Gastroesophageal sphincter (tissue), 3 donors: ENCODE results near the gene ELSPBP1.

Experiments
- CTCF ChIP-seq, 4 experiments: fragments of 200-600 bp in 2 of 4; fragments of 450-650 bp in 2 of 4; sonication (generic) in 1 of 4; IDR thresholded peaks; one replicate each; pipeline ENCODE4 v1.5.1; 2017 to 2019; ENCODE audit warnings: antibody characterized with exemption in 4 of 4, mild to moderate bottlenecking in 2 of 4, moderate library complexity in 2 of 4
- POLR2A ChIP-seq, 2 donors: fragments of 450-650 bp; IDR thresholded peaks; one replicate each; pipeline ENCODE4 v1.6.1; 2017; ENCODE audit warnings: antibody characterized with exemption in 2 of 2, mild to moderate bottlenecking in 2 of 2, moderate library complexity in 1 of 2
- POLR2AphosphoS5 ChIP-seq: sonication (generic); formaldehyde crosslinking; IDR thresholded peaks from one replicate; pipeline ENCODE4 v1.6.1; 2017; ENCODE audit warnings: antibody characterized with exemption

GRCh38 chr19:48059331-48059730 is 64.9 kb downstream of the ELSPBP1 start:
- TF ChIP-seq CTCF (IDR thresholded peaks at IDR 0.05) = no peak
- TF ChIP-seq POLR2A (IDR thresholded peaks at IDR 0.05) = no peak
- no peak for TF ChIP-seq POLR2AphosphoS5
